Testis (tissue), 3 donors: ENCODE measurements around the gene ZNF487. TPM values are rescaled to one million over a fixed set of nuclear protein-coding genes. Genes with fewer than 3 reads are reported as not detected.

Experiments used
- DNase-seq: peaks from one replicate; pipeline ENCODE4 v3.0.0-alpha.2; 2019
- H3K27ac ChIP-seq, 2 donors: fragments of 200-600 bp; sonication (generic); one replicate each; pipeline ENCODE4 v1.5.1; 2019
- H3K27me3 ChIP-seq: fragments of 200-600 bp; sonication (generic); one replicate; pipeline ENCODE4 v1.5.1; 2019
- H3K36me3 ChIP-seq: fragments of 200-600 bp; sonication (generic); one replicate; pipeline ENCODE4 v1.5.1; 2017; ENCODE audit warnings: low read depth; ENCODE audit errors: missing control alignments
- H3K4me1 ChIP-seq: fragments of 200-600 bp; sonication (generic); one replicate; pipeline ENCODE4 v1.5.1; 2019
- H3K4me3 ChIP-seq, 2 donors: fragments of 200-600 bp; sonication (generic); one replicate each; pipeline ENCODE4 v1.5.1; 2017 to 2019
- H3K9me3 ChIP-seq: fragments of 200-600 bp; sonication (generic); one replicate; pipeline ENCODE4 v1.5.1; 2017
- POLR2A ChIP-seq: fragments of 450-650 bp; IDR thresholded peaks from one replicate; pipeline ENCODE4 v1.6.1; 2017; ENCODE audit warnings: antibody characterized with exemption, mild to moderate bottlenecking, moderate library complexity
- WGBS, 2 donors: methylation state at CpG; one replicate each; pipeline ENCODE4 v1.1.5; 2018; 5-methylcytosine and 5-hydroxymethylcytosine counted together
- intact Hi-C: fragments of 100-400 bp; cut with DNase I; formaldehyde crosslinking; loops from one replicate; pipeline ENCODE4 v1.15.1; 2023; ENCODE audit warnings: low total_unique reads
- polyA plus RNA-seq: library from polyadenylated mRNA; stranded (reverse); fragments of 350-450 nt; fragmentation: Illumina TruSeq; extraction: RNeasy Lipid Tissue Mini Kit (QIAGEN cat#74804); gene quantifications from one replicate; pipeline ENCODE4 v1.2.3, GENCODE V29; 2014; ENCODE audit warnings: low read depth, low replicate concordance; ENCODE audit not compliant: insufficient read depth
- total RNA-seq, 2 donors: library from RNA; depleted of rRNA; stranded (reverse); fragments of >200 nt; gene quantifications; one replicate each; pipeline ENCODE4 v1.2.3, GENCODE V29; 2016
- TF ChIP-seq, protein P1 (sequence below), 3 experiments: fragments of 450-650 bp in 2 of 3; fragments of 200-600 bp in 1 of 3; sonication (generic) in 1 of 3; IDR thresholded peaks; one replicate each; pipeline ENCODE4 v1.5.1; 2016 to 2019; ENCODE audit warnings: antibody characterized with exemption in 3 of 3, mild to moderate bottlenecking in 2 of 3, moderate library complexity in 1 of 3

The ZNF487 gene
- total and polyA plus RNA-seq, 3 donors from 2014 or later, result 22.8 to 46.2 (median 43.1) TPM

DNA sequence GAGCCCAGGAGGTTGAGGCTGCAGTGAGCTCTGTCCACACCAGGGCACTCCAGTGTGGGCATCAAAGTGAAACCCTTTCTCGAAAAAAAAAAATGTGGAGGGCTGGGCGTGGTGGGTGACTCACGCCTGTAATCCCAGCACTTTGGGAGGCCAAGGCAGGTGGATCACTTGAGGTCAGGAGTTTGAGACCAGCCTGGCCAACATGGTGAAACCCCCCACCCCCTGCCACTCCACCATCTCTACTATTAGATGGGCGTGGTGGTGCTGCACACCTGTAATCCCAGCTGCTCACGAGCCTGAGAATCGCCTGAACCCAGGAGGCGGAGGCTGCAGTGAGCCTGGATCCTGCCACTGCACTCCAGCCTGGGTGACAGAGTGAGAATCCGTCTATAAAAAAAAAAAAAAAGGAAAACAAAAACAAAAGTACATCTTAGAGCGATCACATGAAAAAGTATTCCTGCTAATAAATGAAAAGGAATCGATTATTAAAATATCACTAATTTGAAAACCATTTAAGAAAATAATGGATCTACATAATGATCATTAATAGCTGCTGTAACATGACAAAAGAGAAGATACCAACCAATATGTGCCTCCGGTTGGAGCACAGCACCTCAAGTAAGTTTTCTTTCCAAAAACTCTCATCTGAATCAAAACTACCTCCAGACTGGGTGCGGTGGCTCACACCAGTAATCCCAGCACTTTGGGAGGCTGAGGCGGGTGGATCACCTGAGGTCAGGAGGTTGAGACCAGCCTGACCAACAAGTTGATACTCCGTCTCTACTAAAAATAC lies 32.8 kb upstream of the ZNF487 start:
- DNase-seq, result no peak
- Histone ChIP-seq H3K36me3 (no peaks in the 10 kb centered on the region), H3K4me3 (no peak overlapping the region), H3K4me1 (peaks cover 16% of the 10 kb centered on the region), H3K9me3 (no peaks in the 10 kb centered on the region), H3K27ac (no peak overlapping the region), H3K27me3 (no peaks in the 10 kb centered on the region)
- intact Hi-C loops, result no loop called here
- 76 to 85% methylated on average over 13 to 14 of the region's 14 CpGs for WGBS, 2 donors
- TF ChIP-seq POLR2A, result no peak

DNA sequence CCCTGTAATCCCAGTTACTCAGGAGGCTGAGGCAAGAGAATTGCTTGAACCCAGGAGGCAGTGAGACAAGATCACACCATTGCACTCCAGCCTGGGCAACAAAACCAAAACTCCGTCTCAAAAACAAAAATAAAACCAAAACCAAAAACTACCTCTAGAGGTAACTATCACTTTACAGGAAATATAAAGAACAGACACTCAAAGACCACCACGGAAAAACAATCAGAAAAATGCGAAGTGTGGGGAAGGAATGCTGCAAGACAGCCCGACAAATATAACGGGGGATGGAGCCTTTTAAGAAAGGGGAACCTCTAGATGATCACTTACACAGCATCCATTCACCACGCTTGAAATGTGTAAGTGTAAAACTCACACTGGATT lies 32.2 kb upstream of the ZNF487 start:
- Histone ChIP-seq H3K27me3 (no peaks in the 10 kb centered on the region), H3K9me3 (no peaks in the 10 kb centered on the region), H3K4me3 (no peak overlapping the region), H3K27ac (no peak overlapping the region), H3K4me1 (peaks cover 16% of the 10 kb centered on the region), H3K36me3 (no peaks in the 10 kb centered on the region)
- intact Hi-C loops, result no loop called here
- no peak for DNase-seq
- TF ChIP-seq POLR2A, result no peak
- TF ChIP-seq, protein P1, sequence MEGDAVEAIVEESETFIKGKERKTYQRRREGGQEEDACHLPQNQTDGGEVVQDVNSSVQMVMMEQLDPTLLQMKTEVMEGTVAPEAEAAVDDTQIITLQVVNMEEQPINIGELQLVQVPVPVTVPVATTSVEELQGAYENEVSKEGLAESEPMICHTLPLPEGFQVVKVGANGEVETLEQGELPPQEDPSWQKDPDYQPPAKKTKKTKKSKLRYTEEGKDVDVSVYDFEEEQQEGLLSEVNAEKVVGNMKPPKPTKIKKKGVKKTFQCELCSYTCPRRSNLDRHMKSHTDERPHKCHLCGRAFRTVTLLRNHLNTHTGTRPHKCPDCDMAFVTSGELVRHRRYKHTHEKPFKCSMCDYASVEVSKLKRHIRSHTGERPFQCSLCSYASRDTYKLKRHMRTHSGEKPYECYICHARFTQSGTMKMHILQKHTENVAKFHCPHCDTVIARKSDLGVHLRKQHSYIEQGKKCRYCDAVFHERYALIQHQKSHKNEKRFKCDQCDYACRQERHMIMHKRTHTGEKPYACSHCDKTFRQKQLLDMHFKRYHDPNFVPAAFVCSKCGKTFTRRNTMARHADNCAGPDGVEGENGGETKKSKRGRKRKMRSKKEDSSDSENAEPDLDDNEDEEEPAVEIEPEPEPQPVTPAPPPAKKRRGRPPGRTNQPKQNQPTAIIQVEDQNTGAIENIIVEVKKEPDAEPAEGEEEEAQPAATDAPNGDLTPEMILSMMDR (IDR thresholded peaks at IDR 0.05), result no peak
- WGBS, 2 donors, result 51 to 62% methylated on average over 6 of the region's 6 CpGs

DNA sequence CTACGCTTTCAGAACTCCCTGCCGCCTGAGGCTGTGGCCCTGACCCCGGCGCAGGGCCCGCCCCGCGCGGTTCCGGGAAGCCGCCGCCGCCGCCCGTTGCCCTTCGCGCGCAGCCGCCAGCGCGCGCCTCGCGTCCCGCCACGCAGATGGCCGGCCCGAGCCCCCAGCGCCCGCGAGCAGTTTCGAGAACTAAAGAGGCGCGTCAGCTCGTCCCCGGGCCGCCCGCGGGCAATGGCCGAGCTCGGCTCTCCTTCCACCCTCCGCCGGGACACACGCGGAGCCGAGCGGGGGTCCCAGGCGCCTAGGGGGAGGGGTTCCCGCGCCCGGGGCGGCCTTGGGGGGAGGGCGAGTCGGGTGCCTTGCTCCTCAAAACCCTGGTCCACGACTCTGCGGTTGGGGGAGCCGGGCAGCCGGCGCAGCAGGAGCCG lies 29.7 kb upstream of the ZNF487 start:
- Histone ChIP-seq H3K27me3 (no peaks in the 10 kb centered on the region), H3K36me3 (no peaks in the 10 kb centered on the region), H3K4me1 (peaks cover 16% of the 10 kb centered on the region), H3K4me3 (peak overlapping the region; percentile 82 to 95), H3K27ac (peak overlapping the region; percentile 97 to 100), H3K9me3 (no peaks in the 10 kb centered on the region)
- DNase-seq, result peak; percentile 53
- TF ChIP-seq, protein P1 (IDR thresholded peaks at IDR 0.05), result no peak
- no peak for TF ChIP-seq POLR2A
- WGBS, 2 donors, result 0% methylated on average over 26 to 39 of the region's 59 CpGs
- intact Hi-C loops, result no loop called here

DNA sequence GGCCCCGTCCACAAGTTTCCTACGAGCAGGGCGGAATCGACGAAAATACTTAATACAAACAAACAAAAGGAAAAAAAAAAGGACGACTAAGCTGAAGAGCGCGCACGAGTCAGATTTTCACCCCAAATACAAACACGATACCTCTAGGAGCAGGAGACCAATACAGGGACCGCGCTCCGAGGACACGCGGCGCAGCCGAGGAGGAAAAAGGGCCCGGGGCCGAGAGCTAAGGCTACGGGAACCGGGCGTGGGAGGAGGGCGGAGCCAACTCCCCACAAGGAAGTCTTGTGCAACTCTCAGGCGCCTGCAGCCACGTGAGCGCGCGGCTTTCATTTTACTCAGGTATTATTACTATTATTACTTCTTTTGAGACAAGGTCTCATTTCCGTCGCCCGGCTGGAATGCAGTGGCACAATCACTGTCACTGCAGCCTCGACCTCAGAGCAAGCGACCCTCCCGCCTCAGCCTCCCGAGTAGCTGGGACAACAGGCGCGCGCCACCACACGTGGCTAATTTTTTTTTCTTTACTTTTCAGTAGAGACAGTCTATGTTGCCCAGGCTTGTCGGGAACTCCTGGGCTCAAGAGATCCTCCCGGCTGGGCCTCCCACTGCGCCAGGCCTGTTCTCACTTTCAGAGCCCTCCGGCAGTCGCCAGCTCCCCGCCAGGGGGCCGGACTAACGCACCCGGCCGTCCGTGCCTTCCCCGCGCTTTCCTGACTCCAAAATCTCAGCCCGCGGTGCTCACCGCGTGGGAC lies 29.2 kb upstream of the ZNF487 start:
- DNase-seq, result peak; percentile 97
- TF ChIP-seq, protein P1 (IDR thresholded peaks at IDR 0.05), result peak in 2 of 3 experiments; percentile 28 to 30
- TF ChIP-seq POLR2A, result no peak
- Histone ChIP-seq H3K4me1 (peaks cover 16% of the 10 kb centered on the region), H3K9me3 (no peaks in the 10 kb centered on the region), H3K27me3 (no peaks in the 10 kb centered on the region), H3K36me3 (no peaks in the 10 kb centered on the region), H3K27ac (peak overlapping the region; percentile 97 to 100), H3K4me3 (peak overlapping the region; percentile 82 to 95)
- WGBS, 2 donors, result 0 to 1% methylated on average over 45 to 56 of the region's 56 CpGs
- intact Hi-C loops, result no loop called here

DNA sequence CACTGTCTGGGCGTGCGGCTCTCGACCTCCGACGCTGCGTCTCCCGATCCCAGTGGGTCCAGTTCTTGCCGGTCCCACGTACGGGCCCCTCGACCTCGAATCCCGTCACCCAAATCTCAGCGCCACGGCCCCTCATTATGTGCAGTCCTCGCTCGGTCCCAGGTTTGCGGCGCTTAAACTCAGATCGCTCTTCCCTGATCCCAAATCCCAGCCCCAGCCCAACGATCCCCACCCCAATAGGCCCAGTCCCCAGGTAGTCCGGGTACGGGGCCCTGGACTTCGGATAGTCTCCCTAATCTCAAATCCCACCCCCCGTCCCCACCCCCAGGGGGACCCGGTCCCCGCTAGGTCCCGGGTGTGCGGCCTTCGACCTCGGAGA lies 28.6 kb upstream of the ZNF487 start:
- Histone ChIP-seq H3K27me3 (no peaks in the 10 kb centered on the region), H3K9me3 (no peaks in the 10 kb centered on the region), H3K27ac (peak overlapping the region; percentile 97 to 100), H3K36me3 (no peaks in the 10 kb centered on the region), H3K4me1 (peaks cover 13% of the 10 kb centered on the region), H3K4me3 (peak overlapping the region; percentile 82 to 95)
- 0 to 1% methylated on average over 7 to 31 of the region's 31 CpGs for WGBS, 2 donors
- intact Hi-C loops, result no loop called here
- no peak for DNase-seq
- no peak for TF ChIP-seq POLR2A
- TF ChIP-seq, protein P1 (IDR thresholded peaks at IDR 0.05), result no peak
